ENCODE results near the gene ACP4. TPM values are rescaled to one million over a fixed set of nuclear protein-coding genes. Genes with fewer than 3 reads are reported as not detected.

Gene ACP4
- total and polyA plus RNA-seq, 5 experiments from 2014 or later: 0.14 TPM; not detected in 4

DNA sequence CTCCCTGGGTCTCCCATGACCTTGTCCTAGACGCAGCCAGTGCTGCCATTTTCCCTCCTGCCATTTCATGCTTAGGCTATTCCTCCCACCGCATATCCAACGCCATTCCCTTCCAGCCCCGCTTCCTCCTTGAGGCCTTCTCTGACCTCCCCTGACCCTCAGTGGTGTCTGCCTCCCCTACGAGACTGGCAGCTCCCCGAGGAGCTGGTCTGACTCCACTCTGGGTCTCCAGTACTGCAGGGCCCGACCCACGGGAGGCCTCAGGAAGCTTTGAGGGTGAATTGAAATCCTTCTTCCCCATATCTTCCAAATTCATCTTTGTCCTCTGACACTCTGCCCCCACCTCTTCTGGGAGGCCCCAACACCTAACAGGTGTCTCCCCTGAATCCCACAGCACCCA is 42.5 kb downstream of the ACP4 start:
- Mint-ChIP-seq H3K9me3 (peaks cover 0 to 2% (median 0%) of the 10 kb centered on the region in 9 donors), H3K36me3 (no peaks in the 10 kb centered on the region), H3K4me1 (peaks cover 8 to 21% (median 11%) of the 10 kb centered on the region in 4 donors), H3K27me3 (peaks cover 26 to 81% (median 52%) of the 10 kb centered on the region in 5 donors), H3K4me3 (no peak overlapping the region), H3K27ac (peak overlapping the region in 1 of 10 donors; percentile 73)
- DNase-seq (no peak), ATAC-seq (no peak)
- POLR2A ChIA-PET: no interaction called here

DNA sequence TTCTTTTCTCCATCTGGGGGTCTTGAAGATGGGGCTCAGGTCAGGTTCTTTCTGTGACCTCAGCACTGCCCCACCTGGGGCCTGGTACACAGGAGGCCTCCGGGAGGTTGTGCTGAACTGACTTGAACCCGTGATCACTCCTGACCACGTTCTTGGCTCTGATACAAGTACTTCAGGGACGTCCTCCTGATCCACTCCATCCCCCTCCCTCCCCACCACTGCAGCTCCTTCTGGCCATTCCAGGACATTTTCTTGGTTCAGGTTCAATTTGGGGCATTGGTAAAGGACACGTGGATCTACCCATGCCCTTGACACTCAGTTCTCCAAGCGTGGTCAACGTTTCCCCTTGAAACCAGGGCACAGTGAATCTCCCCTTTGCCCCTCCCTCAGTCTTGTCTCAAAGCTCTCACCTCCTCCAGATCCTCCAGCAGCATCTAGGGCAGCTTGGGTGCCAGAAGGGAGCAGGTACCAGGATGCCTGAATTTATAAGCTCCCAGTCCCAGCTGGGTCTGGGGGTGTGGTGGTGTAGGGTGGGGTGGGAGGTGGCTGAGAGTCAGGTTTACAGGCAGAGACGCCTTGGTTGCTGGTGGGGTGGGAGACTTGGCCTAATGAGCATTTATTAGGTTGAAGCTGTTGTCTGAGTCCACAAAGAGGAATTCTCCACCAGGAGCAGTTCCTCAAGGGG is 43.0 kb downstream of the ACP4 start, which contains the start of gene KLK15:
Gene KLK15 (minus strand): TSS at position 458 of the 685 bp plus-strand sequence. CDS start 2,082 bp downstream, outside the sequence.
- POLR2A ChIA-PET: no interaction called here
- DNase-seq: no peak
- no peaks in the 10 kb centered on the region for H3K36me3 Mint-ChIP-seq
- H3K4me1 Mint-ChIP-seq: peaks cover 8 to 21% (median 11%) of the 10 kb centered on the region in 4 donors
- H3K9me3 Mint-ChIP-seq: peaks cover 0 to 2% (median 0%) of the 10 kb centered on the region in 9 donors
- H3K4me3 Mint-ChIP-seq: no peak within 1 kb of the TSS
- H3K27me3 Mint-ChIP-seq: peaks cover 28 to 82% (median 48%) of the 10 kb centered on the region in 5 donors
- peak within 1 kb of the TSS in 1 of 10 donors; percentile 73 for H3K27ac Mint-ChIP-seq
- ATAC-seq: no peak

DNA sequence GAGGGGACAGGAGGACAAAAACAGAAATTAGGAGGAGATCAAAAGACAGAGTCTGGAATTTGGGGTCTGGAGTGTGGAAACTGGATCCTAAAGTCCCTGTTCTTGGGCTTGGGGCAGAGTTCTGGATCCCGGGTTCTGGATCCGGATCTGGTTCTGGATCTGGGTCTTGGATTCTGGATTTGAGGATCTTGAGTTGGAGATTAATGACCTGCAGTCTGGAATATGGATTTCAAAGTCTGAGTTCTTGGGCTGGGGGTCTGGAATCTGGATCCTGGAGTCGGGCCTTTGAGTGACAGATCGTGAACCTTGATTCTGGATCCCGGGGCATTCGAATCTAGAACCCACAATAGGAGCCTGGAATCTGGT is 43.6 kb downstream of the ACP4 start:
- no peak overlapping the region for H3K4me3 Mint-ChIP-seq
- H3K36me3 Mint-ChIP-seq: no peaks in the 10 kb centered on the region
- DNase-seq (no peak), ATAC-seq (no peak)
- peaks cover 8 to 21% (median 11%) of the 10 kb centered on the region in 4 donors for H3K4me1 Mint-ChIP-seq
- H3K27ac Mint-ChIP-seq: no peak overlapping the region
- H3K9me3 Mint-ChIP-seq: peaks cover 0 to 2% (median 0%) of the 10 kb centered on the region in 9 donors
- POLR2A ChIA-PET: no interaction called here
- H3K27me3 Mint-ChIP-seq: peaks cover 29 to 84% (median 52%) of the 10 kb centered on the region in 5 donors

DNA sequence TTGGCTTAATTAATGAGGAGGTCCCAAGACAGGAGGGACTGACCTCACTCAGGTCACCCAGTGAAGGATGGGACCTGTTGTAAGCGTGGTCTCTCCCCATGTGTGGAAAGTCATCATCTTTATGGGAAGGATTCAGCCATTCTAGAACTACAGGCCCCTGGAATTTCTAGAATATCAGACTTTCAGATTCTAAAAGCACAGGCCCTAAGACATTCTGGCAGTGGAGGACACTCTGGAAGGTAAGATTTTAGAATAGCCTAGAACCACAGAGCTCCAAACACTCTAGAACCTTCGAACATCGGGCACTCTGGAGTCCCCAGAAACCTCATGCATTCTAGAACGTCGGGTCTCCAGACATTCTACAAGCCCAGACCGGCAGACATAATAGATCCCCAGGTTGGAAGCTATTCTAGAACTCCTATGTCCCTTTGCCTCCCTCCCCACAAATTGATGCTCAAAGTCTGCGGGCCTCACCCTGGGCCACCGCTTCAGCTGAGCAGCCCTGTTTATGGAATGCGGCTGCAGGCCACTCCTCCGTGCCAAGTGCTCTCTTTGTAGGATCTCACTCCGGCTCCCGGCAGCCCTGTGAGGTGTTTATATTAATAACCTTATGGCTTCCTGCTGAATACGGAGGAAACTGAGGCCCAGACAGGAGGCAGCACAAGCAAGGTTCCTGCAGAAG is 45.0 kb downstream of the ACP4 start:
- no peak overlapping the region for H3K27ac Mint-ChIP-seq
- peaks cover 0 to 2% (median 0%) of the 10 kb centered on the region in 9 donors for H3K9me3 Mint-ChIP-seq
- DNase-seq (no peak), ATAC-seq (no peak)
- H3K27me3 Mint-ChIP-seq: peaks cover 27 to 91% (median 50%) of the 10 kb centered on the region in 5 donors
- peaks cover 8 to 21% (median 11%) of the 10 kb centered on the region in 4 donors for H3K4me1 Mint-ChIP-seq
- H3K4me3 Mint-ChIP-seq: peak overlapping the region; percentile 57 to 86 (median 70)
- POLR2A ChIA-PET: no interaction called here
- no peaks in the 10 kb centered on the region for H3K36me3 Mint-ChIP-seq

DNA sequence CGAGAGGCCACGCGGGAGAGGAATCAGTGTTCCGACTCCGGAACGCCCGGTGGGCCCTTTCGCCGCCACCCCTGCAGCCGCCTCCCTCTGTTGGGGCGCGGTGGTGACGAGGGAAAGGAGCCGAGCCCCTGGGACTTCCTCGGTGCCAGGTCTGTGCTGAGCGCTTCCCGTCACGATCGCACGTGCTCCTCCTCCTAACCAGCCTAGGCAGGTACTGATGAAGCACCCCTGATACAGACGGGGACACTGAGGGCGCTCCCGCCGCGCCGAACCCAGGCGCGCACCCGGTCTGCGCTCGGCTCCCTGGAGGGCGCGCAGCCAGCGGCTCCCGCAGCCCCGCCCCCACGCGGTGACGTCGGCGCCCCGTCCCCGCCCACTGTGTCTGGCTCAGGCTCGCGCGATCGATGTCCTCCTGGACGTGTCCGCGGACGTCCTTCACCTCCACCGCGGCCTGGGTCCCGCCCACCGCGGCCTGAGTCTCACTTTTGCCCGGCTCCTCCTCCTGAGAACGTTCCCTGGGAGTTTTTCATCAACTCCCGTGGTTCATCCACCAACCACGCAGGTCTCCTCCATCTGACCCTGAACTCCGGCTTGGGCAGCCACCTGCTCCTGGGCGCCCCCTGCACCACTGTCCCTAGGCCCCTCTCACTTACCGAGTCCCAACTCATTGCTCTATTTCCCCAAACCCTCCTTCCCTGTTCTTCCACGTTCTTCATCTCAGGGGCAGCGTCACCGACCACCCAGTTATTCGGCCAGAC is 45.7 kb downstream of the ACP4 start:
- DNase-seq (peak; percentile 14 to 66 (median 42)), ATAC-seq (peak; percentile 73 to 87)
- POLR2A ChIA-PET: no interaction called here
- Mint-ChIP-seq H3K4me1 (peaks cover 8 to 21% (median 11%) of the 10 kb centered on the region in 4 donors), H3K27ac (peak overlapping the region in 2 of 10 donors; percentile 32 to 37), H3K9me3 (peaks cover 0 to 6% (median under 1%) of the 10 kb centered on the region in 9 donors), H3K27me3 (peaks cover 29 to 83% (median 47%) of the 10 kb centered on the region in 5 donors), H3K36me3 (no peaks in the 10 kb centered on the region), H3K4me3 (peak overlapping the region; percentile 72 to 90 (median 85))

DNA sequence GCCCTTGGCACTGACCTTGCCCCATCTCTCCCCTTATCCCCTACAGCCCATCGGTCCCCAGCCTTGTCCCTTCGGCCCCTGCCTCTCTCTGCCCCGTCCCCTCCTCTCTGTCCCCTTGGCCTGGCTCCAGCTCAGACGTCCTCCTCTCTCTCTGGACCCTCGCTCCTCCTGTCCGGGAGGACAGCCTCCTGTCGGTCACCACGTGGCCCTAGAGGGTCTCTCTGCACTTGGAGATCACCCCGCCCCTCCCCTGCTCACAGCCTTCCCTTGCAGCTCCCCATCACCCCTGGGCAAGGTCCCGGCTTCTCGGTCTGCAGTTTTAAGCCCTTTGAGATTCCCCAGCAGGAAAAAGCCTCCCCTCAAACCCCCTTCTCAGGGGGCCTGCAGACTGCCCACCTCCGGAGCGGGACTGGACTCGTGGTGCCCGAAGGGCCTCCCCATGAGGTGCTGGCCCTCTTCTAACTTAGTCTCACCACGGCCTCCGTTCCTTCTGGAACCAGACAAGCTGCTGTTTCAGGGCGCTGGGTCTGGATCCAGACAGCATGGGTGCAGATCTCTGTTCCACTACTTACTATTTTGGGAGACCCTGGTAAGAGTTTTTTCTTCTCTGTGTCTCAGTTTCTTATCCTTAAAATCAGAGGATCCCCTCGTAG is 46.5 kb downstream of the ACP4 start:
- peaks cover 8 to 21% (median 12%) of the 10 kb centered on the region in 4 donors for H3K4me1 Mint-ChIP-seq
- POLR2A ChIA-PET: no interaction called here
- H3K4me3 Mint-ChIP-seq: peak overlapping the region; percentile 58 to 90 (median 85)
- DNase-seq: no peak
- H3K27me3 Mint-ChIP-seq: peaks cover 27 to 76% (median 46%) of the 10 kb centered on the region in 5 donors
- no peak for ATAC-seq
- peak overlapping the region in 2 of 10 donors; percentile 32 to 37 for H3K27ac Mint-ChIP-seq
- no peaks in the 10 kb centered on the region for H3K36me3 Mint-ChIP-seq
- peaks cover 0 to 9% (median 5%) of the 10 kb centered on the region in 9 donors for H3K9me3 Mint-ChIP-seq

DNA sequence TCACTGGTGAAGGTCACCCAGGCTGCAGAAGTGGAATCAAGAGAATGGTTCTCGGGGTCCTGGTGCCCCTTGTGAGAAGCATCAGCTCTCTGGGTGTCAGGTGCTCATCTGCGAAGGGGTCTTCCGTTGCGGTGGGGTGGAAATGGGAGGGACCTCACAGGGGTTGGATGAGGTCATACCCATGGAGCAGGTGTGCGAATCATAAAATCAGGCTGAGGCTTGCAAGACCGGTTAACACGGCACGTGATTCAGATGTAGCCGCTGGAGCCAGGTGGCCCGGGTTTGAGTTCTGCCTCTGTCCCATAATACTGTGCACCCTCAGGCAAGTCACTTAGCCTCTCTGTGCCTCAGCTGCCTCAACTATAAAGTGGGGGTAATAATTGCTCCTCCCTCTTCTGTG is 47.1 kb downstream of the ACP4 start:
- ATAC-seq (no peak), DNase-seq (peak in 1 of 10 donors; percentile 23)
- POLR2A ChIA-PET: no interaction called here
- Mint-ChIP-seq H3K27ac (peak overlapping the region in 1 of 10 donors; percentile 76), H3K9me3 (peaks cover 0 to 14% (median 9%) of the 10 kb centered on the region in 9 donors), H3K27me3 (peaks cover 27 to 70% (median 46%) of the 10 kb centered on the region in 5 donors), H3K4me1 (peaks cover 8 to 21% (median 12%) of the 10 kb centered on the region in 4 donors), H3K36me3 (no peaks in the 10 kb centered on the region), H3K4me3 (peak overlapping the region in 8 of 10 donors; percentile 14 to 90 (median 64))

DNA sequence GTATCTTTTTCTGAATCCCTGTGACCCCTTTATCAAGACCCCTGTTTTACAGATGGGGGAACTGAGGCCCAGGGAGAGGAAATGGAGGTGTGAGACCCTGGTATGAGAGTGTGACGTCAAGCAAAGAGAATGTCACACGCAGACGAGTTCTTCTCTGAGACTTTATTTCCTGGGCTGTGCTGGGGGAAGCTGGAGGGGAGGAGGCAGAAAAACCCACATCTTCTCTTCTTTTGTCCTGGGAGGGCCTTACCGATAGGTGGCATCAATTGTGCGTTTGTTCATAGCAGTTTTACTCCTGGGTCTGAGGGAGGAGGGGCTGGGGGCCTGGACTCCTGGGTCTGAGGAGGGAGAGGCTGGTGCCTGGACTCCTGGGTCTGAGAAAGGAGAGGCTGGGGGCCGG is 48.0 kb downstream of the ACP4 start:
- no peak overlapping the region for H3K27ac Mint-ChIP-seq

DNA sequence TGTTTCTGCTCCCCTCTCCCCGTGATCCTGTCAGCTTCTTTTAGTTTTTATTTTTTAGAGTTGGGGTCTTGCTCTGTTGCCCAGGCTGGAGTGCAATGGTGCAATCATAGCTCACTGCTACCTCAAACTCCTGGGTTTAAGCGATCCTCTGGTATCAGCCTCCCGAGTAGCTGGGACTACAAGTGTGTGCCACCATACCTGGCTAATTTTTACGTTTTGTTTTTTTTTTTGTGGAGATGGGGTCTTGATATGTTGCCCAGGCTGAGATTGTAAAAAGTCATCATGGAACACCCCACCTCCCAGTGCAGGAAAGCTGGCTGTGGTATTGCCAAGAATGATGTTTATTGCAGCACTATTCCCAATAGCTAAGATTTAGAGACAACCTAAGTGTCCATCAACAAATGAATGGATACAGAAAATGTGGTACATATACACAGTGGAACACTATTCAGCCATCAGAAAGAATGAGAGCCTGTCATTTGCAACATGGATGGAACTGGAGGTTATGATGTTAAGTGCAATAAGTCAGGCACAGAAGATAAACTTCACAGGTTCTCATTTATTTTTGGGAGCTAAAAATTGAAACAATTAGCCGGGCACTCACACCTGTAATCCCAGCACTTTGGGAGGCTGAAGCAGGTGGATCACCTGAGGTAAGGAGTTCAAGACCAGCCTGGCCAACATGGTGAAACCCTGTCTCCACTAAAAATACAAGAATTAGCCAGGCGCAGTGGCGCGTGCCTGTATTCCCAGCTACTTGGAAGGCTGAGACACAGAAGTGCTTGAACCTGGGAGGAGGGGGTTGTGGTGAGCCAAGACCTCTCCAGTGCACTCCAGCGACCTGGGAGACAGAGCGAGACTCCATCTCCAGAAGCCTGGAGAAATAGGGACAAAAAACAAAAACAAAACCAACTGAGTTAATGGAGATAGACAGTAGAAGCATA is 49.8 kb downstream of the ACP4 start:
- Mint-ChIP-seq H3K4me3 (no peak overlapping the region), H3K27me3 (peaks cover 23 to 50% (median 37%) of the 10 kb centered on the region in 5 donors)

More for the DNA sequence above, 48.0 kb downstream of the ACP4 start:
- Mint-ChIP-seq H3K9me3 (peaks cover 3 to 22% (median 10%) of the 10 kb centered on the region in 9 donors), H3K27me3 (peaks cover 23 to 61% (median 38%) of the 10 kb centered on the region in 5 donors), H3K4me1 (peaks cover 8 to 21% (median 12%) of the 10 kb centered on the region in 4 donors), H3K36me3 (peaks cover 0 to 3% (median 0%) of the 10 kb centered on the region in 3 donors), H3K4me3 (peak overlapping the region in 2 of 10 donors; percentile 11 to 33)
- DNase-seq (no peak), ATAC-seq (peak in 1 of 2 donors; percentile 40)
- POLR2A ChIA-PET: interaction anchor here (0.7 kb wide), 1 partner anchor 518 kb away, joined by 3 read pairs; no protein-coding TSS in a partner anchor

DNA sequence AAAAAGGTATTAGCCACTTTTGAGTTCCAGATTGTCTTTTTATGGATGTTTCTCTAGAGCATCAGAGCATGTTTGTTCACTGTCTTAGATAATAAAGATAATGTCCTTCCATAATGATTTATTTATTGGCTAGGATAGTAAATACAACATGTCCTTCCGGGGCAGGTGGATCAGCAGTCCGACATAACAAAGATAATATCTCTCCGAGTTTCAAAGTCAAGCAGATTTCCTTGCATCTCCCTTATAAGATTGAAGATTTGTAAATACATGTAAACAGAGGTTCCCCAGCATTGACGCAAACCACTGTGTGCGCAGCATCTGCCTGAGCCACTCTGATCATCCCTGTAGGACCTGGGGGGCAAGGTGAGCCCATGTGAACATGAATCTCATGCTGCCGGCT is 51.9 kb downstream of the ACP4 start:
- Mint-ChIP-seq H3K27ac (no peak overlapping the region), H3K27me3 (peaks cover 20 to 33% (median 29%) of the 10 kb centered on the region in 5 donors), H3K9me3 (peaks cover 10 to 44% (median 18%) of the 10 kb centered on the region in 9 donors), H3K36me3 (peaks cover 0 to 13% (median 3%) of the 10 kb centered on the region in 3 donors), H3K4me1 (peaks cover 0 to 3% (median 1%) of the 10 kb centered on the region in 4 donors), H3K4me3 (no peak overlapping the region)
- DNase-seq (no peak), ATAC-seq (no peak)
- POLR2A ChIA-PET: no interaction called here

More for the DNA sequence above, 49.8 kb downstream of the ACP4 start:
- peaks cover 0 to 13% (median 3%) of the 10 kb centered on the region in 3 donors for H3K36me3 Mint-ChIP-seq
- H3K4me1 Mint-ChIP-seq: peaks cover 8 to 21% (median 12%) of the 10 kb centered on the region in 4 donors
- H3K27ac Mint-ChIP-seq: no peak overlapping the region
- peaks cover 8 to 37% (median 19%) of the 10 kb centered on the region in 9 donors for H3K9me3 Mint-ChIP-seq
- ATAC-seq (no peak), DNase-seq (no peak)
- POLR2A ChIA-PET: interaction anchor here (0.7 kb wide), 1 partner anchor 133 kb away, joined by 4 read pairs; no protein-coding TSS in a partner anchor

DNA sequence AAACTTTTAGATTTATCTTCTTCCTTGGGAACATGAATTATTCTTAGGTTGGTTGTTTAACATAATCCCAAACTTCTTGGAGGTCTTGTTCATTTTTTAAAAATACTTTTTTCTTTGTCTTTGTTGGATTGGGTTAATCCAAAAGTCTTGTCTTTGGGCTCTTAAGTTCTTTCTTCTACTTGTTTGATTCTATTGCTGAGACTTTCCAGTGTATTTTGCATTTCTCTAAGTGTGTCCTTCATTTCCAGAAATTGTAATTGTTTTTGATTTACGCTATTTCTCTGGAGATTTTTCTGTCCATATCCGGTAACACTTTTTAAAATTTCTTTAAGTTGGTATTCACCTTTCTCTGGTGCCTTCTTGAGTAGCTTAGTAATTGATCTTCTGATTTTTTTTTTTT is 53.0 kb downstream of the ACP4 start:
- Mint-ChIP-seq H3K4me1 (peaks cover 0 to 2% (median 0%) of the 10 kb centered on the region in 4 donors), H3K27me3 (peaks cover 14 to 27% (median 18%) of the 10 kb centered on the region in 5 donors), H3K36me3 (peaks cover 0 to 13% (median 3%) of the 10 kb centered on the region in 3 donors), H3K9me3 (peaks cover 10 to 44% (median 18%) of the 10 kb centered on the region in 9 donors), H3K27ac (no peak overlapping the region), H3K4me3 (no peak overlapping the region)
- DNase-seq: no peak
- no peak for ATAC-seq
- POLR2A ChIA-PET: no interaction called here

All from naive thymus-derived CD8-positive, alpha-beta T cell (primary cell).